PC-3 (cell line): ENCODE data around the gene WWP2. TPM values are rescaled to one million over a fixed set of nuclear protein-coding genes. Genes with fewer than 3 reads are reported as not detected.

ENCODE experiments used
- ATAC-seq: fragments of 200-7000 bp; cut with Tn5 transposase; 2 replicates; pipeline ENCODE4 v1.9.1; 2020; ENCODE audit warnings: mild to moderate bottlenecking, moderate library complexity
- BruUV-seq: library from RNA; stranded (reverse); fragments of 400-500 nt; replicated peaks from 2 replicates; lab custom pipeline; 2021; lab: Mats Ljungman, UMichigan
- CTCF ChIA-PET: fragments of 300-600 bp; sonication (Branson Sonifier 250); formaldehyde crosslinking; loops from one replicate; lab custom pipeline; 2022; ENCODE audit warnings: antibody characterized with exemption; lab: Charles Lee
- POLR2A ChIA-PET: fragments of 300-600 bp; sonication (Branson Sonifier 250); formaldehyde crosslinking; loops from one replicate; lab custom pipeline; 2022; ENCODE audit warnings: antibody characterized with exemption; ENCODE audit not compliant: unreplicated experiment; lab: Charles Lee
- DNase-seq: peaks from one replicate; pipeline ENCODE4 v3.0.0-alpha.2; 2015
- H2AFZ ChIP-seq: fragments of 300-600 bp; sonication (generic); 2 replicates; pipeline ENCODE4 v1.6.0; 2016; ENCODE audit warnings: antibody characterized with exemption, low read length
- H3F3A ChIP-seq: fragments of 300-600 bp; sonication (generic); one replicate; pipeline ENCODE4 v1.6.0; 2017; ENCODE audit warnings: antibody characterized with exemption, low read length, control low read depth, mild to moderate bottlenecking; ENCODE audit not compliant: unreplicated experiment
- H3K27ac ChIP-seq: fragments of 300-600 bp; sonication (generic); 2 replicates; pipeline ENCODE4 v1.5.1; 2016; ENCODE audit warnings: mild to moderate bottlenecking, low read length
- H3K27me3 ChIP-seq: fragments of 300-600 bp; sonication (generic); 2 replicates; pipeline ENCODE4 v1.6.1; 2016; ENCODE audit warnings: low read length, mixed read lengths
- H3K36me3 ChIP-seq: fragments of 300-600 bp; sonication (generic); 2 replicates; pipeline ENCODE4 v1.6.1; 2016; ENCODE audit warnings: low read depth, mixed run types, low read length, mixed read lengths
- H3K4me1 ChIP-seq: fragments of 300-600 bp; sonication (generic); 2 replicates; pipeline ENCODE4 v1.5.1; 2016; ENCODE audit warnings: low read length; ENCODE audit not compliant: insufficient read depth
- H3K4me2 ChIP-seq: fragments of 300-600 bp; sonication (generic); 2 replicates; pipeline ENCODE4 v1.6.0; 2016; ENCODE audit warnings: low read length
- H3K4me3 ChIP-seq: fragments of 300-600 bp; sonication (generic); 2 replicates; pipeline ENCODE4 v1.5.1; 2016; ENCODE audit warnings: mild to moderate bottlenecking, low read length, mixed read lengths
- H3K79me2 ChIP-seq: fragments of 300-600 bp; sonication (generic); 2 replicates; pipeline ENCODE4 v1.6.1; 2017; ENCODE audit warnings: low read length, mixed read lengths
- H3K9ac ChIP-seq: fragments of 300-600 bp; sonication (generic); 2 replicates; pipeline ENCODE4 v1.6.0; 2016; ENCODE audit warnings: mild to moderate bottlenecking, low read length
- H3K9me2 ChIP-seq: fragments of 300-600 bp; sonication (generic); replicated peaks from 2 replicates; pipeline ENCODE4 v1.6.1; 2016; ENCODE audit warnings: mixed run types, low read length, mixed read lengths
- H3K9me3 ChIP-seq: fragments of 300-600 bp; sonication (generic); 2 replicates; pipeline ENCODE4 v1.6.1; 2016; ENCODE audit warnings: low read length, mixed read lengths
- H4K20me1 ChIP-seq: fragments of 300-600 bp; sonication (generic); 2 replicates; pipeline ENCODE4 v1.6.1; 2016; ENCODE audit warnings: low read length, mixed read lengths
- EZH2 ChIP-seq: fragments of 300-600 bp; sonication (generic); IDR thresholded peaks from one replicate; pipeline ENCODE4 v1.6.1; 2017; ENCODE audit warnings: antibody characterized with exemption, mild to moderate bottlenecking, low read length; ENCODE audit not compliant: unreplicated experiment
- EZH2phosphoT487 ChIP-seq: fragments of 300-600 bp; sonication (generic); IDR thresholded peaks from 2 replicates; pipeline ENCODE4 v1.6.1; 2018; ENCODE audit warnings: mild to moderate bottlenecking, antibody characterized with exemption, low read length, borderline replicate concordance
- intact Hi-C: fragments of 100-400 bp; cut with micrococcal nuclease; formaldehyde crosslinking; loops from 2 replicates; pipeline ENCODE4 v1.9.0; 2023
- total RNA-seq: library from RNA; depleted of rRNA; stranded (reverse); fragments of >200 nt; gene quantifications from 2 replicates; pipeline ENCODE4 v1.2.3, GENCODE V29; 2014
- TF ChIP-seq, protein P1 (sequence below): fragments of 300-600 bp; sonication (generic); conservative IDR thresholded peaks from 2 replicates; pipeline ENCODE4 v1.5.1; 2017; ENCODE audit warnings: antibody characterized with exemption, low read depth, mild to moderate bottlenecking, low read length

Gene WWP2
- total RNA-seq, 1 experiment from 2014 or later: 15.8 TPM

DNA sequence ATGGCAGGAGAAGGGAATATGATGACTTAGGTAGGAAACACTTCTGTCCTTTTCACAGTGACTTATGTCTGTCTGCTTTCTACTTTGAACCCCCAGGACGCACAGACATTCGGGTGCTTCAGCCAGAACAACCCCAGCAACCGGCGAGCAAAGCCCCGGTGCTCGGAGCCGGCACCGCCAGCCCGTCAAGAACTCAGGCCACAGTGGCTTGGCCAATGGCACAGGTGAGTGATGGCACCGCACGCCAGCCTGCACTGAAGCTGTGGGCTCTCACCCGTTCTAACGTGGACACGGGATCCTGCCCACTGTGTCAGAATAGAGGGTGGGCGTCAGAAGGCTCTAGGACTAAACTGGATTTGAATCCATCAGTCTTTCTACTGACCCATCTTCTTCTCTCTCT is 109.6 kb downstream of the WWP2 start:
- H3K9ac ChIP-seq: no peak overlapping the region
- H3K4me1 ChIP-seq: no peaks in the 10 kb centered on the region
- H3K36me3 ChIP-seq: peaks cover 4% of the 10 kb centered on the region
- ATAC-seq: no peak
- intact Hi-C loops: no loop called here
- no peaks in the 10 kb centered on the region for H3F3A ChIP-seq
- no peak overlapping the region for H3K4me3 ChIP-seq
- ChIA-PET POLR2A (no interaction called here), CTCF (no interaction called here)
- no peaks in the 10 kb centered on the region for H3K9me3 ChIP-seq
- H3K27ac ChIP-seq: no peak overlapping the region
- H3K9me2 ChIP-seq: no peaks in the 10 kb centered on the region
- DNase-seq: no peak
- H2AFZ ChIP-seq: no peak overlapping the region
- no peak overlapping the region for H3K4me2 ChIP-seq
- H3K79me2 ChIP-seq: no peaks in the 10 kb centered on the region
- no TSS peak for BruUV-seq
- H3K27me3 ChIP-seq: no peaks in the 10 kb centered on the region
- no peaks in the 10 kb centered on the region for H4K20me1 ChIP-seq
- TF ChIP-seq, protein P1, sequence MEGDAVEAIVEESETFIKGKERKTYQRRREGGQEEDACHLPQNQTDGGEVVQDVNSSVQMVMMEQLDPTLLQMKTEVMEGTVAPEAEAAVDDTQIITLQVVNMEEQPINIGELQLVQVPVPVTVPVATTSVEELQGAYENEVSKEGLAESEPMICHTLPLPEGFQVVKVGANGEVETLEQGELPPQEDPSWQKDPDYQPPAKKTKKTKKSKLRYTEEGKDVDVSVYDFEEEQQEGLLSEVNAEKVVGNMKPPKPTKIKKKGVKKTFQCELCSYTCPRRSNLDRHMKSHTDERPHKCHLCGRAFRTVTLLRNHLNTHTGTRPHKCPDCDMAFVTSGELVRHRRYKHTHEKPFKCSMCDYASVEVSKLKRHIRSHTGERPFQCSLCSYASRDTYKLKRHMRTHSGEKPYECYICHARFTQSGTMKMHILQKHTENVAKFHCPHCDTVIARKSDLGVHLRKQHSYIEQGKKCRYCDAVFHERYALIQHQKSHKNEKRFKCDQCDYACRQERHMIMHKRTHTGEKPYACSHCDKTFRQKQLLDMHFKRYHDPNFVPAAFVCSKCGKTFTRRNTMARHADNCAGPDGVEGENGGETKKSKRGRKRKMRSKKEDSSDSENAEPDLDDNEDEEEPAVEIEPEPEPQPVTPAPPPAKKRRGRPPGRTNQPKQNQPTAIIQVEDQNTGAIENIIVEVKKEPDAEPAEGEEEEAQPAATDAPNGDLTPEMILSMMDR: no peak
- TF ChIP-seq EZH2phosphoT487 (no peak), EZH2 (no peak)

DNA sequence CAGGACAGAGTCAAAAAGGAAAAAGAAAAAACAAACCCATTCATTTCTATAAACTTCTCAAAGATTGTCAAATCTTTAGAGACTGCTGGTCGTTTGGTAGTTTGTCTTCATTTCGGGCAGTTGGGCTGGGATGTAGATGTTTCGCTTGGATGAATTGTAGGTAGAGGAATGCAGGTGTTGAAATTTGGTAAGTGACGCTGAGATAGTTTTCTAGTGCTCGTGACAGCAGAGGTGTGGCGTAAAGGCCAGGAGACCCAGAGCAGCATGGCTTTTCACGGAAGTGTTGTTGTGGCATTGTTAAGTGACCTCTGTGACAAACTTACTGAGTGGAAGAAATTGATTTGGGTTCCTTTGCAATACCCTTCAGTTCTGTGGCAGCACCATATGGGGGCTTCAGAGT is 110.8 kb downstream of the WWP2 start:
- Histone ChIP-seq H3K27me3 (no peaks in the 10 kb centered on the region), H3K36me3 (peaks cover 9% of the 10 kb centered on the region), H3K9me2 (no peaks in the 10 kb centered on the region), H4K20me1 (no peaks in the 10 kb centered on the region), H3K4me1 (no peaks in the 10 kb centered on the region), H3K27ac (no peak overlapping the region), H3F3A (no peaks in the 10 kb centered on the region), H3K4me3 (no peak overlapping the region), H3K9ac (no peak overlapping the region), H2AFZ (no peak overlapping the region), H3K4me2 (no peak overlapping the region), H3K79me2 (no peaks in the 10 kb centered on the region), H3K9me3 (no peaks in the 10 kb centered on the region)
- DNase-seq (no peak), ATAC-seq (no peak)
- CTCF ChIA-PET: no interaction called here
- POLR2A ChIA-PET: no interaction called here
- TF ChIP-seq EZH2 (no peak), EZH2phosphoT487 (no peak)
- TF ChIP-seq, protein P1: no peak
- BruUV-seq: no TSS peak
- intact Hi-C loops: no loop called here

DNA sequence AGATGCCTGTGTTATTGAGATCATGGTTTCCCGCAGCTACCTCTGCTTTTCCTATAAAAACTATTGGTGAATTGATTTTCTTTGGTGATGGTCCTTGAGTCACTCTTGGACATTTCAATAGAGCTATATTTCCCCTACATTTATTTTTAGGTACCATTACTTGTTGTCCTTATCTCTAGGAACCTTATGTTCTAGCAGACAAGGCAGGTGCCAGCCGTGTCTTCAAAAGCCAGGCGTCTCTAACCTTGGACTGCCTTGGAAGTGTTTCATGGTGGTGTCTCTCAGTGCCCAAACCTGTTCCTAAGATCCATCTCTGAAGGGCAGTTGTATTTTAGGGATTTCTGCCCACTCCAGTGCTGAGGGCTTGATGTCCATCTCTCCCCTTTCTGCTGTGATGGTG is 111.7 kb downstream of the WWP2 start:
- H3K9ac ChIP-seq: no peak overlapping the region
- H3K9me2 ChIP-seq: no peaks in the 10 kb centered on the region
- H3K79me2 ChIP-seq: no peaks in the 10 kb centered on the region
- H3K27me3 ChIP-seq: no peaks in the 10 kb centered on the region
- H3K4me1 ChIP-seq: no peaks in the 10 kb centered on the region
- no peaks in the 10 kb centered on the region for H4K20me1 ChIP-seq
- TF ChIP-seq EZH2phosphoT487 (no peak), EZH2 (no peak)
- TF ChIP-seq, protein P1: no peak
- POLR2A ChIA-PET: no interaction called here
- CTCF ChIA-PET: no interaction called here
- no peaks in the 10 kb centered on the region for H3K9me3 ChIP-seq
- intact Hi-C loops: no loop called here
- DNase-seq: no peak
- no peak for ATAC-seq
- peaks cover 9% of the 10 kb centered on the region for H3K36me3 ChIP-seq
- no peaks in the 10 kb centered on the region for H3F3A ChIP-seq
- BruUV-seq: no TSS peak
- H3K27ac ChIP-seq: no peak overlapping the region
- H2AFZ ChIP-seq: no peak overlapping the region
- H3K4me3 ChIP-seq: no peak overlapping the region
- no peak overlapping the region for H3K4me2 ChIP-seq
